GM18909 (cell line): ENCODE measurements around the gene EHHADH.

Experiments
- ATAC-seq: cut with Tn5 transposase; IDR thresholded peaks from one replicate; pipeline ENCODE4 v1.9.1; 2021; ENCODE audit warnings: mild to moderate bottlenecking; ENCODE audit not compliant: unreplicated experiment, poor library complexity

Gene EHHADH

GRCh38 chr3:185151101-185151963 lies 102.5 kb downstream of the EHHADH start:
- no peak for ATAC-seq

DNA sequence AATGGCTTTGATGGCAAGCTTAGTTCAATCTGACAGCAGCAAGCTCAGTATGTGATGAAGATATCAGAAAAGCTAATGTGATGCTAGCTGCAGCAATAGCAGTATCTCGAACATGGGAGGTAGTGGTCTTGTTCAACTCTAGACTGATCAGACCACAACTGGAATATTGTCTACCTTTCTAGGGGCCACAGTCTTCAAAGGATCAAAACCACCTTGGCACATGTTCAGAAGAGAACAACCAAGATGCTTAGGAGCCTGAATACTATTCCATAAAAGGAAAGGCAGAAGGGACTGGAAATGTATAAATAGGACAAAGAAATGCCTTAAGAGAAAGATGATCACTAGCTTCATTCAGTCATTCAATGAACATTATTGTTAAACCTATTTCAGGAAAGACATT lies 103.3 kb downstream of the EHHADH start:
- ATAC-seq: no peak

DNA sequence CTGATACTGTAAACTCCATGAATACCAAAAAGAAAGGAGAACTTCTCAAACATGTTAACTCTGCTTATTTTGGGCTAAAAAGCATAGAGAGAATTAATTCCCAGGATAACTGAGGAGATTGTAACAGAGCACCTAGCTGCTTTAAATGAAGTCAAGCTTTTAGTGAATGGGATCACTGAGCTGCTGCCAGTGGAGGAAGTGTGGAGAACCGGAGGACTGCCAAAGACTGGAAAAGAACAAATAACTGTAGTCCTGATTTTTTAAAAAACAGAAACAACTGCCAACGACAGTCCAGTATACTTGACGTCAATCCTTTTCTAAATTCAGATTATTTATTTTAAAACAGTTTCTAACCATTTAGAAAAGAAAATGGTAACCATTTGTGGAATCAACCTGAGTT lies 104.3 kb downstream of the EHHADH start:
- no peak for ATAC-seq

DNA sequence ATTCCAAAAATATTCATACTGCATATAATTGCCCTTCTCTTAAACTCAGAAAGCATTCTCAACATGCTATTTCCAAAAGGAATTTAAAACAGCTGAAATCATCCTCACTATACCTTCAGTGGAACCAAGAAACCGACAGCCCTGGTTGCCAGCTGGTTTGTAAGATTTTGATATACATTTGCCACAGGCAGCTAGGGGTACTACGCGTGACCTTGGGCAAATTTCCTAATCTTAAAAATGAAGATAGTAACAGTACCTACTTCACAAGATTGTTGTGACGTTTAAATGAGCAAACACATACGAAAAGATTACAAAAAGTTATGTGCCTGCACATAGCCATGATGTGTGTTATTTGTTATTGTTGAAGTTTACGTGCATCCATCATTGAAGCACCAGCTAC lies 108.3 kb downstream of the EHHADH start:
- no peak for ATAC-seq

DNA sequence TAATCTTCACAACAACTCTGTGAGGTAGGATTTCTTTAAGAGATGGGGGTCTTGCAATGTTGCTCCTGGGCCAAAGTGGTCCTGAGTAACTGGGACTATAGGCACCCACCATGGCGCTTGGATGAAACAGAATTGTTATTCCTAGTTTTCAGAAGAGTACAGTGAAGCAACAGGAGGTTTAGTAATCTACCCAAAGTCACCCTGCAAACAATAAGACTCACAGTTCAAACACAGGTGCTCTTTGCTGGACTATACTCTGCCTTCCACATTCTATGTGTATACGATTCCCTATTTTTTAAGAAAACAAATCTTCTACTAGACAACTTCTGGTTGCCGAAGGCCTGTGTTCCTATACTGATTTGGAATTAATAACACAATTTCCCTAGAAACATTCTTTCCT lies 109.1 kb downstream of the EHHADH start:
- ATAC-seq: no peak
